Adrenal gland (tissue), 12 donors: ENCODE results near the gene KMT5B. TPM values are rescaled to one million over a fixed set of nuclear protein-coding genes. Genes with fewer than 3 reads are reported as not detected.

ENCODE experiments used
- DNase-seq, 7 donors: peaks; one replicate each; pipeline ENCODE4 v3.0.0-alpha.2; 2019 to 2020
- H3K27ac ChIP-seq, 5 donors: fragments of 200-600 bp; sonication (generic) in 4 of 5; 1 replicate in 3 of 5; 2 replicates in 2 of 5; pipeline versions ENCODE4 v1.5.1 to v1.8.0; 2016 to 2020; ENCODE audit warnings: mild to moderate bottlenecking in 1 of 5
- H3K27me3 ChIP-seq: fragments of 200-600 bp; 2 replicates; pipeline ENCODE4 v1.8.0; 2021
- H3K36me3 ChIP-seq, 2 donors: fragments of 200-600 bp; replicated peaks in 1 of 2; 1 replicate in 1 of 2; 2 replicates in 1 of 2; pipeline versions ENCODE4 v1.5.1 to v1.8.0; 2018 to 2022
- H3K4me1 ChIP-seq, 2 donors: fragments of 200-600 bp; replicated peaks in 1 of 2; 1 replicate in 1 of 2; 2 replicates in 1 of 2; pipeline versions ENCODE4 v1.5.1 to v1.8.0; 2018 to 2021
- H3K4me3 ChIP-seq, 4 donors: fragments of 200-600 bp; sonication (generic) in 3 of 4; one replicate each; pipeline ENCODE4 v1.5.1; 2016 to 2018
- H3K9me3 ChIP-seq, 3 donors: fragments of 200-600 bp; sonication (generic) in 1 of 3; replicated peaks in 1 of 3; 1 replicate in 2 of 3; 2 replicates in 1 of 3; pipeline versions ENCODE4 v1.5.1 to v1.8.0; 2016 to 2021
- CTCF ChIP-seq, 6 experiments: fragments of 450-650 bp in 4 of 6; fragments of 200-600 bp in 2 of 6; sonication (generic) in 1 of 6; IDR thresholded peaks; 1 replicate in 5 of 6; 2 replicates in 1 of 6; pipeline versions ENCODE4 v1.5.1 to v1.8.0; 2016 to 2021; ENCODE audit warnings: antibody characterized with exemption in 6 of 6, mild to moderate bottlenecking in 2 of 6, moderate library complexity in 1 of 6
- POLR2A ChIP-seq, 2 donors: fragments of 450-650 bp; IDR thresholded peaks; one replicate each; pipeline ENCODE4 v1.6.1; 2017; ENCODE audit warnings: antibody characterized with exemption in 2 of 2, mild to moderate bottlenecking in 2 of 2, moderate library complexity in 1 of 2
- WGBS, 4 donors: extraction: QIAGEN DNeasy Blood & Tissue Kit in 2 of 4; methylation state at CpG; one replicate each; pipeline versions ENCODE4 v1.1.5 to v1.1.7; 2013 to 2017; 5-methylcytosine and 5-hydroxymethylcytosine counted together
- intact Hi-C, 2 donors: fragments of 100-400 bp; cut with DNase I; formaldehyde crosslinking; loops; one replicate each; pipeline versions ENCODE4 v1.14.1 to v1.15.0; 2022 to 2023
- polyA plus RNA-seq, 3 donors: library from polyadenylated mRNA; stranded (reverse); fragments of 200-250 nt in 2 of 3; fragments of 350-450 nt in 1 of 3; fragmentation: Illumina TruSeq in 1 of 3; extraction: RNeasy Lipid Tissue Mini Kit (QIAGEN cat#74804) in 1 of 3; gene quantifications; one replicate each; pipeline ENCODE4 v1.2.3, GENCODE V29; 2013 to 2014
- total RNA-seq, 9 donors: library from RNA; depleted of rRNA in 4 of 9; stranded (reverse); fragments of >200 nt in 4 of 9; fragments of 120-200 nt in 1 of 9; fragmentation: NEBNext Ultra II Directional in 1 of 9; extraction: Animal tissue kit (Norgen Biotek cat#: 25700) in 1 of 9; gene quantifications; one replicate each; pipeline versions ENCODE4 v1.1.0 to v1.2.4, GENCODE V29; 2013 to 2023
- donor health status: healthy with polysubstance abuse.
- donor health status: Bipolar disorder and iron deficiency.
- donor health status: DM: yes; HTN: yes; CAD: no.
- donor health status: DM: no; HTN: no; CAD: no.
- donor health status: DM: no; HTN: no; CAD: no.
- donor health status: DM: yes; HTN: yes; CAD: no.

Gene KMT5B
- total and polyA plus RNA-seq, 12 donors = 22.6 to 121 (median 36.9) TPM

- WGBS, 4 donors = 71 to 91% (median 75%) methylated on average over 4 to 8 of the region's 8 CpGs
- TF ChIP-seq CTCF (IDR thresholded peaks at IDR 0.05) (no peak), POLR2A (IDR thresholded peaks at IDR 0.05) (no peak)
- H3K27me3 ChIP-seq = no peaks in the 10 kb centered on the region
- DNase-seq = peak in 2 of 7 donors; percentile 11 to 13
- no peak overlapping the region for H3K27ac ChIP-seq
- intact Hi-C loops = no loop called here
- H3K4me3 ChIP-seq = no peak overlapping the region
- no peaks in the 10 kb centered on the region for H3K36me3 ChIP-seq
- H3K4me1 ChIP-seq = peaks cover 21 to 25% of the 10 kb centered on the region in 2 donors
- no peaks in the 10 kb centered on the region for H3K9me3 ChIP-seq
Observed at GRCh38 chr11:68141246-68142027, 71.7 kb downstream of the KMT5B start.

- DNase-seq = peak in 2 of 7 donors; percentile 2 to 20
- WGBS, 4 donors = 77 to 84% (median 80%) methylated on average over 8 to 9 of the region's 9 CpGs
- intact Hi-C loops = no loop called here
Observed at GRCh38 chr11:68140496-68141245, 72.4 kb downstream of the KMT5B start.

GRCh38 chr11:68138237-68138636, 74.9 kb downstream of the KMT5B start:
- TF ChIP-seq CTCF (IDR thresholded peaks at IDR 0.05) (no peak), POLR2A (IDR thresholded peaks at IDR 0.05) (no peak)
- H3K36me3 ChIP-seq = no peaks in the 10 kb centered on the region
- H3K4me1 ChIP-seq = peaks cover 7 to 9% of the 10 kb centered on the region in 2 donors
- no peak overlapping the region for H3K27ac ChIP-seq
- peak in 2 of 7 donors; percentile 1 to 3 for DNase-seq
- no peaks in the 10 kb centered on the region for H3K9me3 ChIP-seq
- WGBS, 4 donors = 35 to 53% (median 50%) methylated on average over 4 of the region's 4 CpGs
- H3K4me3 ChIP-seq = no peak overlapping the region
- intact Hi-C loops = no loop called here
- no peaks in the 10 kb centered on the region for H3K27me3 ChIP-seq

More at GRCh38 chr11:68140496-68141245, 72.4 kb downstream of the KMT5B start:
- Histone ChIP-seq H3K27ac (no peak overlapping the region), H3K27me3 (no peaks in the 10 kb centered on the region), H3K4me3 (no peak overlapping the region), H3K4me1 (peaks cover 14 to 17% of the 10 kb centered on the region in 2 donors), H3K9me3 (no peaks in the 10 kb centered on the region), H3K36me3 (no peaks in the 10 kb centered on the region)
- no peak for TF ChIP-seq CTCF (IDR thresholded peaks at IDR 0.05)
- TF ChIP-seq POLR2A (IDR thresholded peaks at IDR 0.05) = no peak

GRCh38 chr11:68137833-68138232, 75.3 kb downstream of the KMT5B start:
- H3K4me1 ChIP-seq = peaks cover 7 to 9% of the 10 kb centered on the region in 2 donors
- 67 to 73% (median 70%) methylated on average over 5 of the region's 5 CpGs for WGBS, 4 donors
- intact Hi-C loops = no loop called here
- TF ChIP-seq POLR2A (IDR thresholded peaks at IDR 0.05) = no peak
- no peak for TF ChIP-seq CTCF (IDR thresholded peaks at IDR 0.05)
- no peak overlapping the region for H3K27ac ChIP-seq
- H3K36me3 ChIP-seq = no peaks in the 10 kb centered on the region
- H3K9me3 ChIP-seq = no peaks in the 10 kb centered on the region
- DNase-seq = peak in 3 of 7 donors; percentile 2 to 9 (median 3)
- no peaks in the 10 kb centered on the region for H3K27me3 ChIP-seq
- no peak overlapping the region for H3K4me3 ChIP-seq
